NOMO-1 treated with dmso at 0.1 percent for 144 hours (cell line): ENCODE measurements around the gene PDZD2.

ENCODE experiments used
- DNase-seq: peaks from one replicate; lab custom pipeline; 2025; ENCODE audit not compliant: unreplicated experiment; lab: John Stamatoyannopoulos, UW

The PDZD2 gene

GRCh38 chr5:32127711-32128110 is 488.8 kb downstream of the PDZD2 start:
- no peak for DNase-seq

- DNase-seq, result no peak
These were observed 490.2 kb downstream of the PDZD2 start for GRCh38 chr5:32129074-32129598.

GRCh38 chr5:32130865-32131264 is 491.9 kb downstream of the PDZD2 start:
- DNase-seq, result no peak

GRCh38 chr5:32131604-32132003 is 492.7 kb downstream of the PDZD2 start:
- DNase-seq, result no peak

- no peak for DNase-seq
These were observed 493.8 kb downstream of the PDZD2 start for GRCh38 chr5:32132757-32133156.

GRCh38 chr5:32135086-32135485 is 496.2 kb downstream of the PDZD2 start:
- no peak for DNase-seq

GRCh38 chr5:32136342-32136741 is 497.4 kb downstream of the PDZD2 start:
- DNase-seq, result no peak

GRCh38 chr5:32138839-32139493 is 500.0 kb downstream of the PDZD2 start:
- DNase-seq, result no peak

GRCh38 chr5:32143617-32144377 is 504.9 kb downstream of the PDZD2 start:
- no peak for DNase-seq

GRCh38 chr5:32144378-32145207 is 505.7 kb downstream of the PDZD2 start:
- DNase-seq, result no peak

- DNase-seq, result no peak
These were observed 506.4 kb downstream of the PDZD2 start for GRCh38 chr5:32145378-32145777.

GRCh38 chr5:32147236-32147635 is 508.3 kb downstream of the PDZD2 start:
- DNase-seq, result peak; percentile 83

- DNase-seq, result peak; percentile 17
These were observed 509.0 kb downstream of the PDZD2 start for GRCh38 chr5:32147959-32148358.

GRCh38 chr5:32150366-32150765 is 511.4 kb downstream of the PDZD2 start:
- DNase-seq, result no peak

- no peak for DNase-seq
These were observed 512.3 kb downstream of the PDZD2 start for GRCh38 chr5:32151198-32151597.

- no peak for DNase-seq
These were observed 514.8 kb downstream of the PDZD2 start for GRCh38 chr5:32153723-32154122.

GRCh38 chr5:32155211-32155610 is 516.3 kb downstream of the PDZD2 start:
- no peak for DNase-seq

GRCh38 chr5:32156635-32157034 is 517.7 kb downstream of the PDZD2 start:
- no peak for DNase-seq

GRCh38 chr5:32157078-32157477 is 518.1 kb downstream of the PDZD2 start:
- no peak for DNase-seq

GRCh38 chr5:32158679-32158975 is 519.7 kb downstream of the PDZD2 start:
- no peak for DNase-seq

- no peak for DNase-seq
These were observed 520.6 kb downstream of the PDZD2 start for GRCh38 chr5:32159328-32160072.
